Endothelial cell of umbilical vein (primary cell): Measurements from ENCODE around the gene KRTAP10-11.

Experiments
- CTCF ChIP-seq, 2 donors: IDR thresholded peaks; 1 replicate in 1 of 2; 2 replicates in 1 of 2; pipeline ENCODE4 v1.5.1; 2011; ENCODE audit warnings: low read length in 2 of 2, mild to moderate bottlenecking in 2 of 2, moderate library complexity in 2 of 2, control low read depth in 1 of 2, inconsistent platforms in 1 of 2, low read depth in 1 of 2; ENCODE audit not compliant: insufficient read depth in 1 of 2; ENCODE audit errors: extremely low read depth in 1 of 2
- POLR2AphosphoS5 ChIP-seq: IDR thresholded peaks from 2 replicates; pipeline ENCODE4 v1.6.1; 2012; ENCODE audit warnings: low read depth, mild to moderate bottlenecking, control low read depth, low read length, moderate library complexity; ENCODE audit not compliant: insufficient read depth

DNA sequence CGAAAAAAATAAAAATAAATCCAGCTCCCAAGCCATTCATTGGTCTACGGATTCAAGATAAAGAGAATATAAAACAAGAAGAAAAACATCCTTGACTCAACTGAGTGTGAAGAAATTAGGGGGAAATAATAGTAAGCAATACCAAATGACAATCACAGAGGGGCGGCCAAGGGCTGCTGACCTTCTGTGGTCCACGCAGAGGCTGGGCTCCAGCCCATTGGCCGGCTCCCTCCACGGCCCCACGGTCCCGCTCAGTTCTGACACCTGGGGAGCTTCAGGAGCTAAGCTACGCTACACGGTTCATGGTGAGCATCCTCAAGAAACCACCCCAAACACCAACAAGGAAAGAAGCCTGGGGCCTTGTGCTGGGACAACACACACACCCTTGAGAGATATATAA, 50.4 kb downstream of the KRTAP10-11 start:
- TF ChIP-seq CTCF (IDR thresholded peaks at IDR 0.05; ENCODE audit: extremely low read depth in 1 of 2, insufficient read depth in 1 of 2, low read depth in 1 of 2, low read length in 2 of 2) (no peak), POLR2AphosphoS5 (no peak)
